ENCODE data around the gene SCMH1.

Gene SCMH1

GRCh38 chr1:41238311-41238988 lies 3.7 kb downstream of the SCMH1 start (continued):
- TF ChIP-seq PRDM10 (tag by site-specific recombination; IDR thresholded peaks at IDR 0.05) (peak; percentile 46; the same call in 1 of the 2 replicates), ZNF324 (tag by site-specific recombination; IDR thresholded peaks at IDR 0.05) (no peak), ZNF391 (tag by site-specific recombination; IDR thresholded peaks at IDR 0.05; ENCODE audit: borderline replicate concordance, low read depth) (peak; percentile 12; the same call in 1 of the 2 replicates), ZNF843 (tag by site-specific recombination; IDR thresholded peaks at IDR 0.05) (no peak), ZNF354C (tag by site-specific recombination; IDR thresholded peaks at IDR 0.05; ENCODE audit: borderline replicate concordance, low read depth) (no peak), EGR2 (tag by site-specific recombination; IDR thresholded peaks at IDR 0.05; ENCODE audit: low read depth) (peak; percentile 31; the same call in 1 of the 2 replicates), GFI1B (tag by site-specific recombination; IDR thresholded peaks at IDR 0.05) (peak; percentile 89), SP3 (tag by site-specific recombination; IDR thresholded peaks at IDR 0.05) (0 out of 2 replicates have a peak, but pooled peaks have one; percentile 17), TRIM28 (IDR thresholded peaks at IDR 0.05; ENCODE audit: borderline replicate concordance, low read length) (0 out of 2 replicates have a peak, but pooled peaks have one; percentile 38), MZF1 (tag by site-specific recombination; IDR thresholded peaks at IDR 0.05; ENCODE audit: borderline replicate concordance) (peak; percentile 67; the same call in 1 of the 2 replicates), SP7 (tag by site-specific recombination; IDR thresholded peaks at IDR 0.05) (peak; percentile 89), ZNF16 (tag by site-specific recombination; IDR thresholded peaks at IDR 0.05; ENCODE audit: low read depth) (peak; percentile 11; the same call in 1 of the 2 replicates), ZNF518A (tag by site-specific recombination; conservative IDR thresholded peaks at IDR 0.05; ENCODE audit: low read depth) (0 out of 2 replicates have a peak, but pooled peaks have one; percentile 19), ZNF501 (tag by site-specific recombination; IDR thresholded peaks at IDR 0.05) (no peak; the same call in 1 of the 2 replicates), BCL11A (tag by site-specific recombination; IDR thresholded peaks at IDR 0.05; ENCODE audit: low read depth) (peak; percentile 18; the same call in 1 of the 2 replicates), KLF8 (tag by site-specific recombination; IDR thresholded peaks at IDR 0.05) (peak; percentile 61), SALL2 (tag by site-specific recombination; IDR thresholded peaks at IDR 0.05; ENCODE audit: borderline replicate concordance) (no peak), ZEB2 (tag by site-specific recombination; IDR thresholded peaks at IDR 0.05) (peak; percentile 89), ZFP37 (tag by site-specific recombination; IDR thresholded peaks at IDR 0.05) (peak; percentile 75)
- TF ChIP-seq, protein P1, sequence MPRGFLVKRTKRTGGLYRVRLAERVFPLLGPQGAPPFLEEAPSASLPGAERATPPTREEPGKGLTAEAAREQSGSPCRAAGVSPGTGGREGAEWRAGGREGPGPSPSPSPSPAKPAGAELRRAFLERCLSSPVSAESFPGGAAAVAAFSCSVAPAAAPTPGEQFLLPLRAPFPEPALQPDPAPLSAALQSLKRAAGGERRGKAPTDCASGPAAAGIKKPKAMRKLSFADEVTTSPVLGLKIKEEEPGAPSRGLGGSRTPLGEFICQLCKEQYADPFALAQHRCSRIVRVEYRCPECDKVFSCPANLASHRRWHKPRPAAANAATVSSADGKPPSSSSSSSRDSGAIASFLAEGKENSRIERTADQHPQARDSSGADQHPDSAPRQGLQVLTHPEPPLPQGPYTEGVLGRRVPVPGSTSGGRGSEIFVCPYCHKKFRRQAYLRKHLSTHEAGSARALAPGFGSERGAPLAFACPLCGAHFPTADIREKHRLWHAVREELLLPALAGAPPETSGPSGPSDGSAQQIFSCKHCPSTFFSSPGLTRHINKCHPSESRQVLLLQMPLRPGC (tag by site-specific recombination; IDR thresholded peaks at IDR 0.05): peak; percentile 73
- TF ChIP-seq, protein P2, sequence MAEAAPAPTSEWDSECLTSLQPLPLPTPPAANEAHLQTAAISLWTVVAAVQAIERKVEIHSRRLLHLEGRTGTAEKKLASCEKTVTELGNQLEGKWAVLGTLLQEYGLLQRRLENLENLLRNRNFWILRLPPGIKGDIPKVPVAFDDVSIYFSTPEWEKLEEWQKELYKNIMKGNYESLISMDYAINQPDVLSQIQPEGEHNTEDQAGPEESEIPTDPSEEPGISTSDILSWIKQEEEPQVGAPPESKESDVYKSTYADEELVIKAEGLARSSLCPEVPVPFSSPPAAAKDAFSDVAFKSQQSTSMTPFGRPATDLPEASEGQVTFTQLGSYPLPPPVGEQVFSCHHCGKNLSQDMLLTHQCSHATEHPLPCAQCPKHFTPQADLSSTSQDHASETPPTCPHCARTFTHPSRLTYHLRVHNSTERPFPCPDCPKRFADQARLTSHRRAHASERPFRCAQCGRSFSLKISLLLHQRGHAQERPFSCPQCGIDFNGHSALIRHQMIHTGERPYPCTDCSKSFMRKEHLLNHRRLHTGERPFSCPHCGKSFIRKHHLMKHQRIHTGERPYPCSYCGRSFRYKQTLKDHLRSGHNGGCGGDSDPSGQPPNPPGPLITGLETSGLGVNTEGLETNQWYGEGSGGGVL (tag by site-specific recombination; IDR thresholded peaks at IDR 0.05): peak; percentile 51; the same call in 1 of the 2 replicates
- TF ChIP-seq, protein P3, sequence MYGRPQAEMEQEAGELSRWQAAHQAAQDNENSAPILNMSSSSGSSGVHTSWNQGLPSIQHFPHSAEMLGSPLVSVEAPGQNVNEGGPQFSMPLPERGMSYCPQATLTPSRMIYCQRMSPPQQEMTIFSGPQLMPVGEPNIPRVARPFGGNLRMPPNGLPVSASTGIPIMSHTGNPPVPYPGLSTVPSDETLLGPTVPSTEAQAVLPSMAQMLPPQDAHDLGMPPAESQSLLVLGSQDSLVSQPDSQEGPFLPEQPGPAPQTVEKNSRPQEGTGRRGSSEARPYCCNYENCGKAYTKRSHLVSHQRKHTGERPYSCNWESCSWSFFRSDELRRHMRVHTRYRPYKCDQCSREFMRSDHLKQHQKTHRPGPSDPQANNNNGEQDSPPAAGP (tag by site-specific recombination; IDR thresholded peaks at IDR 0.05): 0 out of 2 replicates have a peak, but pooled peaks have one; percentile 27
